Measurements from ENCODE around the gene CCDC32. TPM values are rescaled to one million over a fixed set of nuclear protein-coding genes. Genes with fewer than 3 reads are reported as not detected.

CCDC32 gene
- total and polyA plus RNA-seq, 2 of the 13 experiments (the other 11 are each of a cell fraction or from before 2014, with no cell fraction given): 10.8 to 23.2 TPM

DNA sequence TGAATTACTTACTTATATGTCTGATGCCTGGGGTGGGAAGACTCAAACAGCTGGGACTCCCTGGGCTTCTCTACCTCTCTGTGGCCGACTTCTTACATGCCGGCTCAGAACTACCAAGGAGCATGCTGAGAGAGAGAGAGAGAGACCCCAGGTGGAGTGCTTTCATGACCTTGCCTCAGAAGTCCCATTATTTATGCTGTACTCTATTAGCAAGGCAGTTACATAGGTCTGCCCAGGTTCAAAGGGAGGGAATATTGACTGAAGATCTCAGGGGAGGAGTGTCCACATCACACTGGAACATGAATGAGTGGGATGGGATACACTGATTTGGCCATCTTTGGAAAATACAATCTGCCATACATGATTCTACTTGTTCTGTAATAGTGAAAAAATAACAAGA, 16.2 kb downstream of the CCDC32 start:
- H3K9ac ChIP-seq (ENCODE audit: insufficient read depth, low read depth, low read length): no peak overlapping the region
- no peaks in the 10 kb centered on the region for H3K4me1 ChIP-seq (ENCODE audit: insufficient read depth, low read length)
- BruUV-seq (replicated peaks): no TSS peak
- intact Hi-C loops (cut with micrococcal nuclease; ENCODE audit: unreplicated experiment) (no loop called here), in situ Hi-C loops (cut with HindIII; ENCODE audit: extremely low pct_ligation_motif_present, low pct_unique_long_range_greater_than_20kb) (no loop called here)
- H3K36me3 ChIP-seq (replicated peaks in 1 of 2; ENCODE audit: control insufficient read depth in 1 of 2, insufficient read depth in 2 of 2, low read length in 2 of 2): peaks cover 2 to 16% of the 10 kb centered on the region in 2 experiments; a peak in 4 of 5 replicates
- FAIRE-seq: no peak
- no peak for ATAC-seq
- no peak for TF ChIP-seq HNF4G (IDR thresholded peaks at IDR 0.05; ENCODE audit: borderline replicate concordance, low read depth, low read length)
- TF ChIP-seq HNF4G (CRISPR knock-in tag; IDR thresholded peaks at IDR 0.05; ENCODE audit: borderline replicate concordance, low read depth): no peak
- no peak for TF ChIP-seq NPAS2 (CRISPR knock-in tag; IDR thresholded peaks at IDR 0.05; ENCODE audit: borderline replicate concordance)
- TF ChIP-seq CBX1 (IDR thresholded peaks at IDR 0.05; ENCODE audit: low read depth): no peak
- no peak for TF ChIP-seq IKZF4 (CRISPR knock-in tag; IDR thresholded peaks at IDR 0.05; ENCODE audit: borderline replicate concordance, low read depth, not compliant biosample characterization)
- TF ChIP-seq TBX3 (IDR thresholded peaks at IDR 0.05; ENCODE audit: borderline replicate concordance): no peak
- no peak for TF ChIP-seq ZNF160 (CRISPR knock-in tag; IDR thresholded peaks at IDR 0.05)
- no peak for TF ChIP-seq ZNF615 (CRISPR knock-in tag; IDR thresholded peaks at IDR 0.05; ENCODE audit: borderline replicate concordance)
- no peak for TF ChIP-seq FOXC1 (CRISPR knock-in tag; IDR thresholded peaks at IDR 0.05; ENCODE audit: borderline replicate concordance)
- TF ChIP-seq ZSCAN9 (CRISPR knock-in tag; IDR thresholded peaks at IDR 0.05; ENCODE audit: borderline replicate concordance): no peak
- TF ChIP-seq ZNF614 (CRISPR knock-in tag; IDR thresholded peaks at IDR 0.05; ENCODE audit: borderline replicate concordance): no peak
- TF ChIP-seq, protein P1, sequence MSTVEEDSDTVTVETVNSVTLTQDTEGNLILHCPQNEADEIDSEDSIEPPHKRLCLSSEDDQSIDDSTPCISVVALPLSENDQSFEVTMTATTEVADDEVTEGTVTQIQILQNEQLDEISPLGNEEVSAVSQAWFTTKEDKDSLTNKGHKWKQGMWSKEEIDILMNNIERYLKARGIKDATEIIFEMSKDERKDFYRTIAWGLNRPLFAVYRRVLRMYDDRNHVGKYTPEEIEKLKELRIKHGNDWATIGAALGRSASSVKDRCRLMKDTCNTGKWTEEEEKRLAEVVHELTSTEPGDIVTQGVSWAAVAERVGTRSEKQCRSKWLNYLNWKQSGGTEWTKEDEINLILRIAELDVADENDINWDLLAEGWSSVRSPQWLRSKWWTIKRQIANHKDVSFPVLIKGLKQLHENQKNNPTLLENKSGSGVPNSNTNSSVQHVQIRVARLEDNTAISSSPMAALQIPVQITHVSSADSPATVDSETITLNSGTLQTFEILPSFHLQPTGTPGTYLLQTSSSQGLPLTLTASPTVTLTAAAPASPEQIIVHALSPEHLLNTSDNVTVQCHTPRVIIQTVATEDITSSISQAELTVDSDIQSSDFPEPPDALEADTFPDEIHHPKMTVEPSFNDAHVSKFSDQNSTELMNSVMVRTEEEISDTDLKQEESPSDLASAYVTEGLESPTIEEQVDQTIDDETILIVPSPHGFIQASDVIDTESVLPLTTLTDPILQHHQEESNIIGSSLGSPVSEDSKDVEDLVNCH (CRISPR knock-in tag; IDR thresholded peaks at IDR 0.05): no peak
- TF ChIP-seq ZNF274 (CRISPR knock-in tag; IDR thresholded peaks at IDR 0.05): no peak
- no peak for TF ChIP-seq CREM (IDR thresholded peaks at IDR 0.05)
- TF ChIP-seq CREM (CRISPR knock-in tag; IDR thresholded peaks at IDR 0.05): no peak
- TF ChIP-seq, protein P2, sequence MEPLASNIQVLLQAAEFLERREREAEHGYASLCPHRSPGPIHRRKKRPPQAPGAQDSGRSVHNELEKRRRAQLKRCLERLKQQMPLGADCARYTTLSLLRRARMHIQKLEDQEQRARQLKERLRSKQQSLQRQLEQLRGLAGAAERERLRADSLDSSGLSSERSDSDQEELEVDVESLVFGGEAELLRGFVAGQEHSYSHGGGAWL (CRISPR knock-in tag; IDR thresholded peaks at IDR 0.05): no peak
- TF ChIP-seq MBNL3 (CRISPR knock-in tag; conservative IDR thresholded peaks at IDR 0.05): no peak
- TF ChIP-seq FOXM1 (CRISPR knock-in tag; IDR thresholded peaks at IDR 0.05): no peak
- no peak for TF ChIP-seq JUN (CRISPR knock-in tag; IDR thresholded peaks at IDR 0.05)
- TF ChIP-seq ZNF441 (CRISPR knock-in tag; IDR thresholded peaks at IDR 0.05; ENCODE audit: borderline replicate concordance): no peak
- H3K79me2 ChIP-seq (ENCODE audit: insufficient read depth, low read length): no peaks in the 10 kb centered on the region
- H3K9me3 ChIP-seq (ENCODE audit: low read length): no peaks in the 10 kb centered on the region
- 100% methylated on average over 2 of the region's 2 CpGs for WGBS (ENCODE audit: low lambda C conversion rate)
- no peak overlapping the region for H3K4me3 ChIP-seq (replicated peaks in 1 of 3; ENCODE audit: insufficient read depth in 1 of 3, low read depth in 2 of 3, low read length in 3 of 3)
- H3K4me2 ChIP-seq (ENCODE audit: low read depth, low read length): no peak overlapping the region
- H3K27ac ChIP-seq (ENCODE audit: extremely low read length, insufficient read depth, low read length): no peak overlapping the region
- ChIA-PET CTCF (ENCODE audit: low intra/inter-chr PET ratio, low total read pairs) (no interaction called here), POLR2A (no interaction called here)
- no peak for DNase-seq (ENCODE audit: low spot score)
- H3K27me3 ChIP-seq (ENCODE audit: control insufficient read depth in 1 of 2, insufficient read depth in 2 of 2, low read length in 2 of 2): no peaks in the 10 kb centered on the region
- H4K20me1 ChIP-seq (ENCODE audit: insufficient read depth, low read length): no peaks in the 10 kb centered on the region
- no peak overlapping the region for H2AFZ ChIP-seq (ENCODE audit: low read length)
